GM21737 (cell line): ENCODE measurements around the gene B3GNT9.

Experiments used
- ATAC-seq: cut with Tn5 transposase; IDR thresholded peaks from one replicate; pipeline ENCODE4 v1.9.1; 2021; ENCODE audit warnings: mild to moderate bottlenecking, moderate library complexity; ENCODE audit not compliant: unreplicated experiment

Gene B3GNT9, protein sequence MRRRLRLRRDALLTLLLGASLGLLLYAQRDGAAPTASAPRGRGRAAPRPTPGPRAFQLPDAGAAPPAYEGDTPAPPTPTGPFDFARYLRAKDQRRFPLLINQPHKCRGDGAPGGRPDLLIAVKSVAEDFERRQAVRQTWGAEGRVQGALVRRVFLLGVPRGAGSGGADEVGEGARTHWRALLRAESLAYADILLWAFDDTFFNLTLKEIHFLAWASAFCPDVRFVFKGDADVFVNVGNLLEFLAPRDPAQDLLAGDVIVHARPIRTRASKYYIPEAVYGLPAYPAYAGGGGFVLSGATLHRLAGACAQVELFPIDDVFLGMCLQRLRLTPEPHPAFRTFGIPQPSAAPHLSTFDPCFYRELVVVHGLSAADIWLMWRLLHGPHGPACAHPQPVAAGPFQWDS

DNA sequence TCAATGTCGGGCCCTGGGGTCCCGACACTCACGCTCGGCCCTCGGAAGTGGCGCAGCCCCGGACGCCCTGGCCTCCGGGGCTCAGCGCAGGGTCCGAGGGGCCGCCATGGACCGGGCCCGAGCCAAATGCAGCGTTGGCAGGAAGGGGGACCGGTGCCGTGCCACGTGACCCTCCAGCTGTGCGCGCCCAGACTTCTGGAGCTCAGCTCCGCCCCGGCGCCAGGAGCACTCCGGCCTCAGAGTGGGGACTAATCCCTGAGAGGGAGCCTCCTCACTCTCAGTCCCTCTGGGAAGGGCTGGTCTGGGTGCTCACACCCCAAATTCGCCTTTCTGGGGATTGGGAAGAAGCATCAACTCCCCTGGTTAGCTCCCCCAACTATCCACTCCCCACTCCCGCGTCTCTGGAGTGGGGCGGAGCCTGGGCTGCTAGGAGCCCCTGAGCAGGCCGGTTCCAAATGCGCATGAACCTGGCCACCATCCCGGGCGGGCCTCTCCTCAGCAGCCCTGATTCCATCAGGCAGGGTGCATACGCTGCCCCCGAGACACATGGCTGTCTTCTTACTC is at the start of gene B3GNT9:
Gene B3GNT9 (minus strand): TSS at position 166 of the 564 bp plus-strand sequence. CDS start 513 bp downstream, outside the sequence.
- ATAC-seq, result peak; percentile 45

DNA sequence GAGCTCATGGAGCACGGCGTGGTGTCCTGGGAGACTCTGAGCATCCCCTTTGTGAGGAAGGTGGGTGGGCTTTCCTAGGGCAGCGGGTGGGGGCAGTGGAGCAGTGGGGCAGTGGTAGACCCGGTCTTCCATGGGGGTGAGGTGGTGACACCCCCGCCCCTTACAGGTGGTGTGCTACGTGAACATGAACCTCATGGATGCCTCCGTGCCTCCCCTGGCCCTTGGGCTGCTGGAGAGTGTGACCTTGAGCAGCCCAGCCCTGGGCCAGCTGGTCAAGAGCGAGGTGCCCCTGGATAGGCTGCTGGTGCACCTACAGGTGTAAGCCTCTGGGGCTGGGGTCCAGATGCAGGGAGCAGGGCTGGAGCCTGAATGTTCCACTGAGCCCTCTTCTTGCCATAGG is 49.7 kb upstream of the B3GNT9 start:
- ATAC-seq, result no peak

DNA sequence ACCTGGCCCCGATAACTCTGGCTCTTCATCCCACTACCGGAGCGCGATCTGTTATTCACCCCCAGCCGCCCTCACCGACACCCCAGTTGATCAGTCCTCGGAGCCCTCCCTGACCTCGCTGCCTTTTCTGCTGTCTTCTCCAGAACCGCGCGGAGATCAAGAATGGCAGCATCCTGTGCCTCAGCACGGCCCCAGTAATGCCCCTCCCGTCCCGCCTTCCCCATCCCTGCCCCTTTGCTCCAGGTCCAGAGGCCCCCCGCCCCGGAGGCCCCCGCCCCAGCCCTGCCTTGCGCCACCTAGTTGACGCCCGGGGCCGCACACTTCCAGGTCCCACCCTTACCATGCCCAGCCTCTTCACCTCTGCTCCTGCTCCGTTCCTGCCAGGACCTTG is 49.0 kb upstream of the B3GNT9 start:
- ATAC-seq, result no peak

DNA sequence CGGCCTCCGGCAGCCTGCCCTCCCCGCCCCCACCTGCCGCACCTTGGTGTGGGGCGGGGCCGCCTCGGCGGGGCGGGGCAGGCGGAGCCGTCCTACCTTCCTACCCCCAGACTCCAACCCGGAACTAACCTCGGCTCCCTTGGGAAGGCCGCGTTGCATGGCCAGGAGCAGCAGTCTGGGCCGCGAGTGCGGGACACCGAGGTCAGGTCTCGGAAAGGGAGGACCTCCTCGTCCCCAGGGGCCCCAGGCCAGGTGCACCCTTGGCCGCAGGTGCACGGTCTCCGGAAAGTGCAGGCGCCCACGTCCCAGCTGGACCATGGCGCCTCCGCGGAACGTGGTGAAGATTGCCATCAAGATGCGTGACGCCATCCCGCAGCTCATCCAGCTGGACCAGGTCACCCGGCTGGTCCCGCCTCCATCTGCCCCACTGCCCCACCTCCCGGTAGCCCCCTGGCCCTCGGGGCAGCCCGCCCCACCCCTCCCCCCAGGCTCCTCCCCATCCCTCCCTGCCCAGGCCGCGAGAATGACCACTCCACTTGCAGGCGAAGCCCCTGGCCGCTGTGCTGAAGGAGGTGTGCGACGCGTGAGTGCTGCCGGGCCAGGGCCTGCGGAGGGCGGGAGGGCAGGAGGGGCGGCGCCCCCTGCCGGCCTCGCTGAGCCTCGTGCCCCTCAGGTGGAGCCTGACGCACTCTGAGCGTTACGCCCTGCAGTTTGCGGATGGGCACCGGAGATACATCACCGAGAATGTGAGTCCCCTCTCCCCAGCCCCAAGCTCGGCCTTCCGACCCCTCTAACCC is 48.4 kb upstream of the B3GNT9 start, which contains the start of gene ELMO3:
Gene ELMO3 (plus strand): TSS at position 121 of the 797 bp plus-strand sequence. CDS start 196 bp downstream, at position 317.
- ATAC-seq, result no peak

DNA sequence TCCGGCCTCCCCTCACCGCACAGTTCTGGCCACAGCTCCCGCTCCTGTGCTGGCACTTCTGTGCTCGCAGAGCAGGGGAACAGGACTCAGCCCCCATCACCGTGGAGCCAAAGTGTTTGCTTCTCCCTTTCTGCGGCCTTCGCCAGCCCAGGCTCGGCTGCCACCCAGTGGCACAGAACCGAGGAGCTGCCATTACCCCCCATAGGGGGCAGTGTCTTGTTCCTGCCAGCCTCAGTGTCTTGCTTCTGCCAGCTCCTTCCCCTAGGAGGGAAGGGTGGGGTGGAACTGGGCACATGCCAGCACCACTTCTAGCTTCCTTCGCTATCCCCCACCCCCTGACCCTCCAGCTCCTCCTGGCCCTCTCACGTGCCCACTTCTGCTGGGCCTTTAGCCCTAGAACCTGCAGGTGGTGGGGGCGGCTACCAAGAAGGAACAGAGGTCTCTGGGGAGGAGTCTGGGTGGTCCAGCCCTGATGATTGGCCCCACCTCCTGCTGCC is 47.5 kb upstream of the B3GNT9 start:
- ATAC-seq, result no peak

DNA sequence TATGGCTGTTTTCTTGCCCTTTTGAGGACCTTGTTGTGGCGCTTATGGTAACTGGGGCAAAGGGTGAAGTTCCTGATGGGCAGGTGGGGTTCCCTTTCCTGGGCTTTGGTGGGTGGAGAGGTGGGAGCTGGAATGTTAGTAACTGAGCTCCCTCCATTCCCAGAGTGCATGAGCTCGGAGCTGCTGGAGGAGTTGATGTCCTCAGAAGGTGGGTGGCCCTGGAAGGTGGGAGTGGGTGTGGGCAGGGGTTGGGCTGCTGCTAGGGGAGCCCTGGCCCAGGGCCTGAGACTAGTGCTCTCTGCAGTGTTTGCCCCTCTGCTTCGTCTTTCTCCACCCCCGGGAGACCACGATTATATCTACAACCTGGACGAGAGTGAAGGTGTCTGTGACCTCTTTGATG is 46.9 kb upstream of the B3GNT9 start:
- ATAC-seq, result no peak

DNA sequence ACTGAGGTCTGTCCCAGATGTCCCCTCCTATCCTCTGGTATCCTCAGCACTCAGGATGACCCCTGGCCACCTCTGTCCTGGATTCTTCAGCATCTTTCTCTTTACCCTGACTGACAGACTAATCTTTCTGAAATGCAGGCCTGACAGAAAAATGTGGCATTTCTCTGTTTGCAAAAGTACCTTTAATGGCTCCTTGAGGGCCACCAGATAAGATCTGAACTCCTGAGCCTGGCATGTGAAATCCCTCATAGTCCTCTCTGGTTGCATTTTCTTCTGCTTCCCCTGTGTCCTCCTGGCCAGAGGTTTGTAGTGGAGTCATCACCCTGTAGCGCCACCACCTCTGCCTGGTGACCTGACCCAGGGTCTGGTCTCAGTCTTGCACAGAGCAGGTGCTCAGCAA is 46.1 kb upstream of the B3GNT9 start:
- ATAC-seq, result no peak

DNA sequence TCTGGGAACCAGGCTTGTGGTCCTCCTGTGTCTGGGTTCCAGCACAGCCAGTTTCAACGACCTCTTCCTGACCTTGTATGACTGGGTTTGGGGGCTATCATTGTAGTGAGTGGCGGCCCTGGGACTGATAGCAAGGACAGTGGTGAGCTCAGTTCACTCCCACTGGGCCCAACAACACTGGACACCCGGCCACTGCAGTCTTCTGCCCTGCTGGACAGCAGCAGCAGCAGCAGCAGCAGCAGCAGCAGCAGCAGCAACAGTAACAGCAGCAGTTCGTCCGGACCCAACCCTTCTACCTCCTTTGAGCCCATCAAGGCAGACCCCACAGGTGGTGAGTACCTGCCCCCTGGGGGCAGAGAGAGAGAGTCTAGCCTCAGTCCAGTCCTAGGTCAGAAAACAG is 44.9 kb upstream of the B3GNT9 start:
- ATAC-seq, result no peak

DNA sequence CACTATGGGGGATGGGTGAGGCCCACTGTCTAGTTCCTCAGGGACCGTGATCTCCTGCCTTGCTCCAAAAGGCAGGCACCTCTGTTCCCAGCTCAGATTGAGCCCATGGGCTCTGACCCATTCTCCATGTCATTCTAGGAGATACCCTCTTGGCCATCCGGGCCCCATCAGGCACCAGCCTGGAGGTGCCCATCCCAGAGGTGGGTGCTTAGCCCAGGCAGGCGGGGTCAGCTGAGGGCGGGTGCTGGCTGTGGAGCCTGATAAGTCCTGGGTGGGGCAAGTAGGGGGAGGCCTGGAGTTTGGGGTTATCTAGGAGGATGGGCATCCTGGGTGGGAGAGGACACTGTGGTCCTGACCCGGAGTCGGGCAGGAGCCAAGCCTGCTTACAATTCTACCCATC is 43.5 kb upstream of the B3GNT9 start:
- no peak for ATAC-seq

DNA sequence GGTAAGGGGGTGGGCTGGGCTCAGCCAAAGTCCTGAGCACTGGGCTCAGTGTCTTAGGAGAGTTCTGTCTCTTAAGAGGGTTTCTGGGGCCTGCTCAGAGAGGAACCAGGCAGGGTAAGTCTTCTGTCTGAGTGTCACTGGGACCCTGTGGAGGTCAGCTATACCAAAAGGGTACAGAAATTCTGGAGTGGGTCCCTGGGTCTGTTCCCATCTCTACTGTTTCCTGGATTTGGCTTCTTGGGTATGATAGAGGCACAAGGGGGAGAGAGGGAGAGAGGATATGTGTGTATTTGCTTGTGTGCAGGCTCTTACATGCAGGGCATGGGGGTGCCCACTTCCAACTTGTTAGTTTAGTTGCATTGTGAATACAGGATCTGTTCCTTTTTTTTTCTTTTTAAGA is 42.7 kb upstream of the B3GNT9 start:
- no peak for ATAC-seq

DNA sequence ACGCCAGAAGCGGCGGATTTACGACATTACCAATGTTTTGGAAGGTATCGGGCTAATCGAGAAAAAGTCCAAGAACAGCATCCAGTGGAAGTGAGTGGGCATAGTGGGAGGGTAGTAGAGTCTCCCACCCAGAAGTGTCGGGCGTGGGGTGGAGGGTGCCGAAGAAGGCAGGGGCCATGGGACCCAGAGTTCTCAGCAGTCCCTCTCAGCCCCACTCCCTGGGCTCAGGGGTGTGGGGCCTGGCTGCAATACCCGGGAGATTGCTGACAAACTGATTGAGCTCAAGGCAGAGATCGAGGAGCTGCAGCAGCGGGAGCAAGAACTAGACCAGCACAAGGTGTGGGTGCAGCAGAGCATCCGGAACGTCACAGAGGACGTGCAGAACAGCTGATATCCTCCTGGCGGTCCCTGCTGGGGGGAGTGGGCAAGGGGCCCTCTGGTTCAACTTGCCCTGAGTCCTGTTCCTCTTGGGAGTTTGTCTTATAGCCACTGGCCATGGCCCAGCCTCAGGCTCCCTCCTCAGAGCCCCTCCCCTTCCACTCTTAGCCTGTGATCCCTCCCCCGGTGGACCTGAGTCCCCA is 42.1 kb upstream of the B3GNT9 start:
- no peak for ATAC-seq

DNA sequence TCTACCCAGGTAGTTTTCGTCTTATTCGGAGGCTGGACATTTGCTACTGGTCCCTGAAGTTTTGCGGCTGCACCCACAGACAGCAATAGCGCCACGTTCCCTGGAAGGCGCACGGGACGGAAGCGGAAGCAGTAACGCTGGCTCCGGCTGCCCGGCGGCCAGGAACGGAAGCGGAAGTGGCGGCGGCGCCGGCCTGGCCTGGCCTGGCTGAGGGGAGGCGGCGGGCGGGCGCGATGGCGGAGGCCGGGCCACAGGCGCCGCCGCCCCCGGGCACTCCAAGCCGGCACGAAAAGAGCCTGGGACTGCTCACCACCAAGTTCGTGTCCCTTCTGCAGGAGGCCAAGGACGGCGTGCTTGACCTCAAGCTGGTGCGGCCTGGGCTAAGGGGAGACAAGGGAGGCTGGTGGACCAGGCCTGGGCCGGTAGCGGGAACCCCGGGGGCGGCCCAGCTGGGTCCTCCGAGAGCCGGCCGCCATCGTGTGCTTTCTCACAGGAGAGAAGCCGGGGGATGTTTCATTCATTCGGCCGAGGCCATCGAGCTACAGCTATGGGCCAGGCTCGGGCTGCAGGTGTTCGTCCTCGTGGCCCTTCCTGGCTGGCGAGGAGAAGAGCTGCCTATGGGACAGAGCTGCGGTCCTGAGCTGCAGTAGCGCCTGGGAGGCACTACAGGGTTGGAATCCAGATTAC is 41.3 kb upstream of the B3GNT9 start, which contains the start of gene E2F4:
Gene E2F4 (plus strand): TSS at position 161 of the 687 bp plus-strand sequence. CDS start 73 bp downstream, at position 234.
- ATAC-seq, result peak; percentile 83

DNA sequence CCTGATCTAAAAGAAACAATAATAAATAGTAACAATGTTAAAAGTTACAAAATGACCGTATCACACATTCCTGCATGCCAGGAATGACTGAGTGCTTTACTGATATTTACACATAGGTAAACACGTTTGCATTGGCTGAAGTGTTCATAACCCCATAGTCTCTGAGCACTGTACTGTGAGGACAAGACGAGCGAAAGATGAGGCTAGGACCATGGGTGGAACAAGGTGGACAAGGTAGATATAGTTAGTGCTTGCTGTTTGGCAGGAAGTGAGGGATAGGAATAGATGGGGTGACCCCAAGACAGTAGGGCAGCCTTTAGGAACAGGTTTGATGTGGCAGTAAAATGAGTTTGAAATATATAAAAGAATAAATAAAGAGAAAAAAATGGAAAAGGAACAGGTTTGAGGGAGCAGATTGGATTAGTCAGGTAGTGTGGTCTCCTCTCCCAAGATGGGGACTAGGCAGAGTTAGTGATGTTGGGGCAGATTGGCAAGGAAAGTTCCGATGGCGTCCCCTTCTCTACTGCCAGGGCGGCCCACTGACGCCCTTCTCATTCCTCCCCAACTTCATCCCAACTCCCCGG is 40.7 kb upstream of the B3GNT9 start:
- ATAC-seq, result no peak

DNA sequence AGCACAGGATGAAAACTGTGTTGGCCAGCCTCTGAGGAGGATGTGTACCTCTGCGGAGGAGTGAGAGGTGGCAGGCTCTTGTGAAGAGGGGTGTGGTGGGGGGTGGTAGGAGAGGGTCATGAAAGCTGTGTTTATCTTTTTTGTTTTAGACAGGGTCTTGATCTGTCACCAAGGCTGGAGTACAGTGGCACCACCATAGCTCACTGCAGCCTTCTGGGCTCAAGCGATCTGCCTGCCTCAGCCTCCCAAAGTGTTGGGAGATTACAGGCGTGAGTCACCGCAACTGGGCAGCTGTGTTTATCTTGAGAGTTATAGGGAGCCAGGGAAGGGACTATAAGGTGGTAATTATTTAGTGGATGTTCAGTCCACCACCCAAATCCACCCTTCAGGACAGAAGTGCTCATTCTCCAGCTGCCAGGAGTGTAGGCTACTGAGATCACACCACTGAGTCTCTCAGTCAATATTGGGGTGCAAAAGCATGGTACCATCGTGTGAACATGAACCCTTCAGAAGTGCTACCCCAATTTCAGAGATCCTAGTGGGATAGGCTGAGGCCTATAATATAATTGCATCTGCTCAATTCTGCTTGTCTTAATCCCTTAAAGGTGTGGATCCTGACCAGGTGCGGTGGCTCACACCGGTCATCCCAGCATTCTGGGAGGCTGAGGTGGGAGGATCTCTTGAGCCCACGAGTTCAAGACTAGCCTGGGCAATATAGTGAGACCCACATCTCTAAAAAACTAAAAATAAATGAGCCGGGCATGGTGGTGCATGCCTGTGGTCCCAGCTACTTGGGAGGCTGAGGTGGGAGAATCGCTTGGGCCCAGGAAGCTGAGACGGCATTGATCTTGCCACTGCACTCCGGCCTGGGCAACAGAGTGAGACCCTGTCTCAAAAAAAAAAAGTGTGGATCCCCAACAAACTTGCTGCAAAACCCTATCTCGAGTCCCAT is 39.9 kb upstream of the B3GNT9 start:
- no peak for ATAC-seq

DNA sequence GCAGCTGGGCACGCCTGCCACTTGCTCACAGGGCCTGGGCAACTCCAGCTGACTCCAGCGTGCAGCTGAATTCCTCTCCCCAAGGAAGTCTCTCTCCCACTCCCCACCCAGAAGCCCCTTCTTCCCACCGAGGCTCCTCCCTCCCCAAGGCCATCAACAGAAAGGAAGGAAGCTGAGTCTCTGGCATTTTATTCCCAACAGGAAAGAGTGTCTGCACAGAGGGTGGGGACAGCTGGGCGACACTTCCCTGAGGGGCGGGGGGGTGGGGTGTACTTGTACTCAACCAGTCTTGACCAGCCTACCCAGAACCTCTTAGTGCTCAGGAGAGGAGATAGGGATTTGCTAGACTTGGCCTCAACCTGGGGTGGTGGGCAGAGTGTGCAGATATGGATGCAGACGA is 39.2 kb upstream of the B3GNT9 start, which contains the start of gene EXOC3L1:
Gene EXOC3L1 (minus strand): TSS at position 96 of the 400 bp plus-strand sequence. CDS start 460 bp downstream, outside the sequence.
- ATAC-seq, result no peak

DNA sequence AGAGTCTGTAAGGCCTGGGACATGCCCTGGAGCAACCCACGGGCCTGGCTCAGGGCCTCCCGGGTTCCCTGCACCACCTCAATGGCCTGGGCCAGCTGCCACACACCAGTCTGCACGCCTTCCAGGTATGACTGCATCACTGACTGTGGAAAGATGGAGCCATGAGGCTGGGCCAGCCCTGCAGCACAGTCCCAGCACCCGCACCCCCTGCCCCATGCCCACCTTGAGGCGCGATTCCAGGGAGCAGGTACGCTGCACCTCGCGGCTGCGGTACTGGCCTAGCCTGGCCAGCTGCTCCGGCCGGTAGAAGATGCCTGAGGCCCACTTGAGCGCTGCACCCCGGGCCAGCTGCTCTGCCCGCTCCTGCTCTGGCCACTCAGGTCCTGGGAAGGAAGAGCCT is 38.0 kb upstream of the B3GNT9 start:
- no peak for ATAC-seq

DNA sequence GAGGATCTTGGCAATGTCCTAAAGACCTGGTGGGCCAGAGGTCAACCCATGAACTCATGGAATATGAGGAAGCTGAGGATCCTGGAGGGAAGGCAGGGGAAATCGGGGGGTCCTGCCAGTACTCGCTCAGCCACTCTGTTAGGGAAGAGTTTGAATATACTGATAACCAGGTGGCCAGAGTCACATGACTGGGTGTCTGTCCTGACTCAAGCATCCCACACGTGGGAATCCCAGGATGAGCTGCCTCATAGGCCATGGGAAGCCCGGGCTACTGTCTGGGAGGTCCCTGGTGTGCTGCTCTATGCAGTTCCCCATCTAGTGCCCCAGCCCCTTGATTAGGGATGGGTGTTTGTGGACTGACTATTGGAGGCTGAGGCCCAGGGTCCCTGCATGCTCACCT is 37.5 kb upstream of the B3GNT9 start:
- no peak for ATAC-seq

DNA sequence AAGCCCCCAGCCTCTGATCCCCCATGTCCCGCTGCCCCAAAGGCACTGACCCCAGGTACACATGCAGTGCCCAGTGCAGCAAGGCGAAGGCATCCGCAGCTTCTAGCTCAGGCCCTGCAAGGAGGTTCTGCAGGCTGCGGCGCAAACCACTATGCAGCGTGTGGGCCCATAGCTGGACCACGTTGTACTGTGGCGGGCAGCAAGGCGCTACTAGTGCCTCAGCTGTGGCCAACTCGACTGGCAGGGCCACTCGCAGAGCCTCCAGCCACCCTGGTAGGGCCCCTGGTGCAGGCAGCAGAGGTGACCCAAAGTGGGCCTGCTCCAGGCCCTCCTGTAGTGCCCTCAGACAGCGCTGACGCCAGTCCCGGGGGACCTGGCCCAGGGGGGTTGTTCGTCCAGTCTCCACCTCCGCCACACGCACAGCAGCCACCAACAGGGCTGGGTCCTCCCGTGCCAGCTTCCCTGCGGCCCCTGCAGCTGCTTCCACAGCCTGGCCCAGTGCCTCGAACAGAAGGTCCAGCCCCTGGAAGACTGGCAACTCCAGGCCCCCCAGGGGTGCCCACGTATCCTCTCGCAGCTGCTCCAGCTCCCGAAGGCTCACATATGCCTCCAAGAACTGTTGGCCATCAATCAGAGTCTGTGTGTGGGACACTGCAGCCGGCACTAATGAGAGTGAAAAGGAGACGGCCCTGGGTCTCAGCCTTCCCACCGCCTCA is 36.5 kb upstream of the B3GNT9 start:
- ATAC-seq, result no peak
